OCI-LY1 (cell line): ENCODE results near the gene PPM1F.

Experiments used
- H2AFZ ChIP-seq: fragments of 200-600 bp; sonication (generic), shearing (Covaris generic); 2 replicates; pipeline ENCODE4 v1.6.0; 2014; ENCODE audit warnings: antibody characterized with exemption, mild to moderate bottlenecking, low read length
- H3F3A ChIP-seq: fragments of 200-600 bp; sonication (generic), shearing (Covaris generic); 2 replicates; pipeline ENCODE4 v1.6.0; 2014; ENCODE audit warnings: mild to moderate bottlenecking, antibody characterized with exemption, low read length, moderate library complexity; ENCODE audit not compliant: insufficient read depth
- H3K27ac ChIP-seq: fragments of 200-600 bp; sonication (generic); 2 replicates; pipeline ENCODE4 v1.5.1; 2014; ENCODE audit warnings: low read length, mixed run types, mild to moderate bottlenecking, low read depth; ENCODE audit not compliant: poor library complexity, severe bottlenecking
- H3K27me3 ChIP-seq: fragments of 200-600 bp; sonication (generic); 2 replicates; pipeline ENCODE4 v1.6.0; 2014; ENCODE audit warnings: antibody characterized with exemption, mild to moderate bottlenecking, low read length, moderate library complexity; ENCODE audit not compliant: insufficient read depth
- H3K36me3 ChIP-seq: fragments of 200-600 bp; sonication (generic); 2 replicates; pipeline ENCODE4 v1.6.1; 2014; ENCODE audit warnings: mild to moderate bottlenecking, antibody characterized with exemption, low read length, moderate library complexity, mixed read lengths; ENCODE audit not compliant: insufficient read depth
- H3K4me1 ChIP-seq: fragments of 200-600 bp; sonication (generic); 2 replicates; pipeline ENCODE4 v1.5.1; 2014; ENCODE audit warnings: mild to moderate bottlenecking, low read length, moderate library complexity; ENCODE audit not compliant: insufficient read depth, severe bottlenecking
- H3K4me2 ChIP-seq: fragments of 200-600 bp; sonication (generic), shearing (Covaris generic); 2 replicates; pipeline ENCODE4 v1.6.1; 2014; ENCODE audit warnings: low read length
- H3K4me3 ChIP-seq: fragments of 200-600 bp; sonication (generic); 2 replicates; pipeline ENCODE4 v1.5.1; 2014; ENCODE audit warnings: low read length, low read depth, mild to moderate bottlenecking, mixed read lengths; ENCODE audit not compliant: poor library complexity, severe bottlenecking
- H3K79me2 ChIP-seq: fragments of 200-600 bp; shearing (Covaris generic); 2 replicates; pipeline ENCODE4 v1.6.1; 2016; ENCODE audit warnings: mixed run types, low read length, mixed read lengths; ENCODE audit not compliant: insufficient read depth
- H3K9ac ChIP-seq: fragments of 200-600 bp; sonication (generic), shearing (Covaris generic); 2 replicates; pipeline ENCODE4 v1.6.1; 2014; ENCODE audit warnings: mild to moderate bottlenecking, low read length, mixed read lengths
- H3K9me2 ChIP-seq: fragments of 200-600 bp; sonication (generic), shearing (Covaris generic); 2 replicates; pipeline ENCODE4 v1.6.1; 2014; ENCODE audit warnings: low read depth, mild to moderate bottlenecking, low read length, mixed read lengths
- H3K9me3 ChIP-seq: fragments of 200-600 bp; shearing (Covaris generic); 2 replicates; pipeline ENCODE4 v1.6.1; 2014; ENCODE audit warnings: low read length, mixed read lengths
- H4K20me1 ChIP-seq: fragments of 200-600 bp; sonication (generic), shearing (Covaris generic); 2 replicates; pipeline ENCODE4 v1.6.0; 2016; ENCODE audit warnings: mild to moderate bottlenecking, low read length; ENCODE audit not compliant: insufficient read depth
- EZH2 ChIP-seq: fragments of 200-600 bp; sonication (generic), shearing (Covaris generic); IDR thresholded peaks from 2 replicates; pipeline ENCODE4 v1.8.0; 2017; ENCODE audit warnings: borderline replicate concordance, mixed run types, mild to moderate bottlenecking, antibody characterized with exemption, low read length, moderate library complexity, mixed read lengths
- TF ChIP-seq, protein P1 (sequence below): fragments of 200-600 bp; sonication (generic), shearing (Covaris generic); IDR thresholded peaks from 2 replicates; pipeline ENCODE4 v1.5.1; 2017; ENCODE audit warnings: mild to moderate bottlenecking, antibody characterized with exemption, low read length, moderate library complexity, mixed read lengths

PPM1F gene

DNA sequence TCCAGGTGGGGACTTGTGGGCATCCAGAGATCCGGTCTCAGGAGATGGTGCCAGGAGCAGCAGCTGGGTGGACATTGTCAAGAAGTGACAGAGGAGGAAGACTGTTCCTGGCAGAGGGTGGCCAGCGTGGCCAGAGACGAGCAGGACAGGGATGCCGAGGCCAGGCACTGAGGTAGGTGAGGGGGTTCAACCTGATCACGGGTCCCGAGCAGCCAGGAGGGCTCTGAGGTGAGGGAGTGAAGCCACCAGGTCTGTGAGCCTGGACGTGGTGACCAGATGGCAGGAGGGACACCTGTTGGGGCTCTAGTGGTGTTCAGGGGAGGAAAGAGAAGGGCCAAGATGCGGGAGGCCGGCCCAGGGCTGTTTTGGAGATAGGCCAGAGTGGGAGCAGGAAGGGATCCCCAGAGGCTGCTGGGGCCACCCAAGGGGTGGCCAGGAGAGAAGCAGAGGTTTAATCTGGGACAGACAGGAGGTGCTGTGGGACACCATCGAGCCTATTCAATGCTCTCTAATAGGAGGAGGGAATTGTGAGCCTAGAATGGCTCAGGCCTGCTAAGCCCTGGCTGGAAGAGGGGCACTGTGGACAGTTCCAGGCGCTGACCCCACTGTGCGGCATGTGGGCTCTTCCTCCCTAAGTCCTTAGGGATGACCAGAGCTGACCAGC lies 6.3 kb downstream of the PPM1F start:
- no peaks in the 10 kb centered on the region for H3K9me2 ChIP-seq
- H4K20me1 ChIP-seq: no peaks in the 10 kb centered on the region
- TF ChIP-seq, protein P1, sequence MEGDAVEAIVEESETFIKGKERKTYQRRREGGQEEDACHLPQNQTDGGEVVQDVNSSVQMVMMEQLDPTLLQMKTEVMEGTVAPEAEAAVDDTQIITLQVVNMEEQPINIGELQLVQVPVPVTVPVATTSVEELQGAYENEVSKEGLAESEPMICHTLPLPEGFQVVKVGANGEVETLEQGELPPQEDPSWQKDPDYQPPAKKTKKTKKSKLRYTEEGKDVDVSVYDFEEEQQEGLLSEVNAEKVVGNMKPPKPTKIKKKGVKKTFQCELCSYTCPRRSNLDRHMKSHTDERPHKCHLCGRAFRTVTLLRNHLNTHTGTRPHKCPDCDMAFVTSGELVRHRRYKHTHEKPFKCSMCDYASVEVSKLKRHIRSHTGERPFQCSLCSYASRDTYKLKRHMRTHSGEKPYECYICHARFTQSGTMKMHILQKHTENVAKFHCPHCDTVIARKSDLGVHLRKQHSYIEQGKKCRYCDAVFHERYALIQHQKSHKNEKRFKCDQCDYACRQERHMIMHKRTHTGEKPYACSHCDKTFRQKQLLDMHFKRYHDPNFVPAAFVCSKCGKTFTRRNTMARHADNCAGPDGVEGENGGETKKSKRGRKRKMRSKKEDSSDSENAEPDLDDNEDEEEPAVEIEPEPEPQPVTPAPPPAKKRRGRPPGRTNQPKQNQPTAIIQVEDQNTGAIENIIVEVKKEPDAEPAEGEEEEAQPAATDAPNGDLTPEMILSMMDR: no peak
- TF ChIP-seq EZH2: no peak
- no peaks in the 10 kb centered on the region for H3F3A ChIP-seq
- no peak overlapping the region for H3K9ac ChIP-seq
- H3K4me2 ChIP-seq: no peak overlapping the region
- no peaks in the 10 kb centered on the region for H3K4me1 ChIP-seq
- no peaks in the 10 kb centered on the region; the same call in 1 of the 2 replicates for H3K36me3 ChIP-seq
- no peak overlapping the region for H3K27ac ChIP-seq
- no peak overlapping the region for H2AFZ ChIP-seq
- no peak overlapping the region for H3K4me3 ChIP-seq
- H3K27me3 ChIP-seq: no peaks in the 10 kb centered on the region
- no peaks in the 10 kb centered on the region for H3K9me3 ChIP-seq
- H3K79me2 ChIP-seq: no peaks in the 10 kb centered on the region

DNA sequence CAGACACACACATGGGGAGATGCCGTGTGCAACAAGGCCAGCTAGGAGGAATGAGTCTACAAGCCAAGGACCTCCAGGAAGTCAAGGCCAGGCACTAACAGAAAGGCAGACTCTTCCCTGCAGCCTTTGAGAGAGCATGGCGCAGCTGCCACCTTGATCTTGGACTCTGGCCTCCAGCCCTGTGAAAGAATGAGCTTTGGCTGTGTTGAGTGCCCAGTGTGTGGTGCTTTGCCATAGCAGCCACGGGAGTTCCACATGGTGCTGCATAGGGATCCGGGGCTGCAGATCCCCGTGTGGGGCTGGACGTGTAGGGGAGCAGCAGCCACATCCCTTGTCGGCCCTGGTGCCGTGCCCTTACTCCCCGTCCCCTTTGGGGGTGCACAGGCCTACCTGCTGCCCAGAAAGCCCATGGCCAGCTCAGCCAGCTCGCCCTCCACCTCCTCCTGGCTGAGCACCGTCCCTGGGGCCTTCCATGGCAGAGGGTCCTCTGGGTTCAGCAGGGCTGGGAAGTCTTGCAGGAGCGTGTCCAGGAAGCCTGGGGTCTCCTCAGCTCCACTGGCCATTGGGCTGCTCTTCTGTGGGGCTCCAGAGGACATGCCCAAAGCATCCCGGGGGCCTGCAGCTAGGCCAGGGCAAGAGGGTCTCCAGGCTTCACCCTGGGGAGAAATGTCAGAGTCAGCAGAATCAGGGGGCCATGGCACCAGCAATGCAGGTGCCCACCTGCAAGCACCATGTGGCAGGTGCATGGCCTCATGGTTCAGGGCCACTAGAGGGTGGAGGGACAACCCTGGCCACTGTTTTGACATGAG lies 7.0 kb downstream of the PPM1F start:
- no peak for TF ChIP-seq EZH2
- TF ChIP-seq, protein P1: no peak
- no peaks in the 10 kb centered on the region for H3K27me3 ChIP-seq
- no peak overlapping the region for H3K4me3 ChIP-seq
- no peaks in the 10 kb centered on the region for H4K20me1 ChIP-seq
- H3K9ac ChIP-seq: no peak overlapping the region
- no peaks in the 10 kb centered on the region for H3K9me2 ChIP-seq
- H3K79me2 ChIP-seq: no peaks in the 10 kb centered on the region
- no peaks in the 10 kb centered on the region for H3K4me1 ChIP-seq
- H3K36me3 ChIP-seq: no peaks in the 10 kb centered on the region
- no peak overlapping the region for H2AFZ ChIP-seq
- no peak overlapping the region for H3K27ac ChIP-seq
- H3F3A ChIP-seq: no peaks in the 10 kb centered on the region
- no peaks in the 10 kb centered on the region for H3K9me3 ChIP-seq
- H3K4me2 ChIP-seq: no peak overlapping the region

DNA sequence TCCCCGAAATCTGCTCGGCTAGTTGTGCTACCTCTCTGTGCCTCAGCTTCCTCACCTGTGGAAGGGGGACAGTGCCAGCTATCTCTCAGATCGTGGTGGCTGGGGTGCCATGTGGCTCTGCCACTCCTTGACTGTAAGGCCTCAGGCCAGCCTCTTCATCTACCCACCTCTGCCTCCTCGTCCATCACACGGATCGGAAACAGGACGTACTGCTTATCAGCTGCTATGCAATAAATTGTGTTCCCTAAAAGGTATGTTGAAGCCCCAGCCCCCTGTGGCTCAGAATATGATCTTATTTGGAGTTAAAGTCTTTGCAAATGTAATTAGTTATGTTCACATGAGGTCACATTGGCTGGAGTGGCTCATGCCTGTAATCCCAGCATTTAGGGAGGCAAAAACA lies 7.8 kb downstream of the PPM1F start:
- Histone ChIP-seq H3K27me3 (no peaks in the 10 kb centered on the region), H2AFZ (no peak overlapping the region), H3K9ac (no peak overlapping the region), H3F3A (no peaks in the 10 kb centered on the region), H3K9me3 (no peaks in the 10 kb centered on the region), H3K79me2 (no peaks in the 10 kb centered on the region), H3K9me2 (no peaks in the 10 kb centered on the region), H4K20me1 (no peaks in the 10 kb centered on the region), H3K4me3 (no peak overlapping the region), H3K4me1 (no peaks in the 10 kb centered on the region), H3K27ac (no peak overlapping the region), H3K4me2 (no peak overlapping the region), H3K36me3 (no peaks in the 10 kb centered on the region)
- TF ChIP-seq, protein P1: no peak
- no peak for TF ChIP-seq EZH2
